ENCODE measurements around the gene STARD4.

STARD4 gene

DNA sequence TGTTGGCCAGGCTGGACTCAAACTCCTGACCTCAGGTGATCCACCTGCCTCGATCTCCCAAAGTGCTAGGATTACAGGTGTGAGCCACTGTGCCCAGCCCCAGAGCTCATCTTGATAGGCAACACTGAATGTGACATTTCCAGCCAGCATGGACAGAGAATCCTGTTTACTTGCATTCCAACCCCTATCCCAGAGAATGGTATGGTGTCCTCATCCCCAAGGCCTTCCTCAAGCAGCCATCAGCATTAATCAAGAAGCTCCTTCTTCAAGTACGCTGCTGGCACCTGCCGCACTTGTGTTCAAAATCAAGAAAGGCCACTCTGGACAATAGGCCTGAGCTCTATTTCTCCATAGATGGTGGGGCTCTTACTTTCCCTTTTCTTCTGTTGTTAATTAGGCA lies 40.2 kb downstream of the STARD4 start:
- no peak for DNase-seq (ENCODE audit: low spot score)

DNA sequence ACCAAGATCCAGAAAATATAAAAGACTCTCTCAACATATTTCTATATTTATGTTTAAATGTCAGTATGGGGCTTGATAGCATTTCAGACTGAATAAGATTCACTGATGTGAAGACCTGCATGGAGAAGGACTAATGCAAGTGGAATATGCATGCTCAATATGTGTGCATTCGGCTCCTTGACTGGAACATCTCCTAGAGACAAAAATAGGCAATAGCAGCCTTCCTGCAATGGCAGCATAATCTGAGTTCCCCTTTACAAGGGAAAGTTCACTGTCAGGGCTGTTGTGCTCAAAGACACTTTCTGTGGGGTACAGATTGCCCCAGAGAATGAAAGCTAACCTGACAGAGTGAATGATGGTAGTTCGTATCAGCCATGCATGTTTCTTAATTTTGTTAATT lies 42.4 kb downstream of the STARD4 start:
- DNase-seq (ENCODE audit: low spot score): no peak

DNA sequence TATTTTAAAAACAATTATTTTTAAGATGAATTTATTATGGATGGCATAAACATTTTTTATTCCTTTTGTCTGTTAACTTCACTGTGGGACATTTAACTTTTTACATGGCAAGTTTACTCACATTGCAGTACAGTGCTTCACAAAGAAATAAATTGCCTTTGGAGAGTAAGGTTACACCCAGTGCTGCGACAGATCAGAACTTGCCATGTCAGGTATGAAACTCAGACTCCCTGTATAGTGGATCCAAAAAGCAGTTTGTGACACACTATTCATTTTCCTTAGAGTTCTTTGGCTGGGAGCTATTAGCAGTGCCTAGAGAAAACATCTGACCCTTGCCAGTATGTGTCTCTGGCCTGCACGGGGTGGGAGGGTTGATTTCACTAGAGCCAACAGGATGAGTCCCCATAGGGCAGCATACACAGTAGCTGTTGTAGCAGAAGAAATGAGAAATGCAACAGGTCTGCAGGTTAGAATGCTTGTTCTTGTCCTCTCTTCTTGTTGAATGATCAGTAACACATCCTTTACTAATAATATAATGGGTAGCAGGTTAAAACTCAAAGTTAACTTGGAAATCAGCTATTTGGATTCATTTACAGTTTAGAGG lies 42.9 kb downstream of the STARD4 start:
- no peak for DNase-seq (ENCODE audit: low spot score)

DNA sequence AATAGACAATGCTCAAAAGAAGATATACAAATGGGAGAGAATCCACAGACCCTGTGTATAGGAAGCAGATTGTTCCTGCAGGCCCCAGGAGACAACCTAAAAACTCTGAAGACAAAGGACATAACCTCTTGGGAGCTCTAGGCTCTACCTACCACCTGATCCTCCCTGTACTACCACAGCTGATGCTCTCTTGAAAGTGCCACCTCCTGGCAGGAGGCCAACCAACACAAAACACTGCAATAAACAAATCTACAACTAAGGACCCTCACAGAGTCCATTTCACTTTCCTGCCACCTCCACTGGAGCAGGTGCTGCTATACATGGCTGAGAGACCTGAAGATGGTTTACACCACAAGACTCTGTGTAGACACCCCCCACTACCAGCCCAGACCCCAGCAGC lies 49.0 kb downstream of the STARD4 start:
- DNase-seq (ENCODE audit: low spot score): no peak

DNA sequence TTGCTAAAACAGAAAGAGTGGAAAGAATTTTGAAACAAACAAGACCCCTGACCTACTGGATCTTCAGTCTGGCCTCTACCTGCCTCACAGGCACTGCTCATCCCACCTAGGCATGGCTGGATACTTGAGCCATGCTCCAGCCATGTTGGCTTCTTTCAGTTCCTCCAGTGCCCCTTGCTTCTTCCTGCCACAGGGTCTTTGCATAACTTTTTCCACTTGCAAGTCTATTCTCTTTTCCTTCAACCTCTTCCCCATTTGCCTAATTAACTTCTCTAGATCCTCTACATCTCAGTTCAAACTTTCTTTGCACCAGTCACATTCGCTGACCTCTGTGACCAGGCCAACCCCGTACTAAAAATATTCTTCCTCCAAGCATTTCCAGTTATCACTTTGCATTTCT lies 50.4 kb downstream of the STARD4 start:
- DNase-seq (ENCODE audit: low spot score): no peak

DNA sequence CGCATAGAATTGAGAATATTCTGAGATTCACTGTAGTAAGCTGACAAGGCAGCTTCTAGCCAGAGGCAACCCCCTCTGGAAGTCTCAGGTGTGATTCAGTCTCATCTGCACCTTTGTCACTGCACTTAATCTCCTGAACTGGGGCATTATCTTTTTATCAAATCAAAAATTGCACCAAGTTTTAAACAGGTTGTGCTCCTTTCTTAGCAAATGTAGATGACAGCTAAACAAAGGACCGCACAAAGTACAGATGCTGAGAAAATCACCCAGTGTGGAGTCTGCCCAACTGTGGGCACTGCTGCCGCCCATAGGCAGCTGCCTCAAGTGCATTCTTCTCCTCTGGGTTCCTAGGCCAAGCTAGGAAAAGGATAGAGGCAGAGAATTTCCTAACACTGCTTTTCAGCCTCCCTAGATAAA lies 51.1 kb downstream of the STARD4 start:
- peak; percentile 1 for DNase-seq (ENCODE audit: low spot score)

DNA sequence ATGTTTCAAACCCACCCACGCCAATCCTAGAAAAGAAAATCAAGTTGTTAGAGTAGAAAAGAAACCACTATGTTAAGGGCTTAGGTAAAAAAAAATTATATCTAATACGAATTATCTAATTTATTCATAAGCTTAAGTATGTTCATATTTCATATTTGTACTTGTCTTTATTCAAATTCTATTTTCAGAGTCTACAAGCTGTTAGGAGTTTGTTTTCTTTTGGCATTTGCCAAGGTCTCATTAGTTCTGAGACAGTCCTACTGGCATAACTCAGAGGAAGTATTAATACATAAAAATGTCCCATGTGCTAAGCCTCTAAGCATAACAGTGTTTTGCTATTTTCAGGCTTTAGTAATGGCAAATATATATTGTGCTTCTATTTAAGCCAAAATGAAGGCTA lies 57.6 kb downstream of the STARD4 start:
- DNase-seq (ENCODE audit: low spot score): no peak

DNA sequence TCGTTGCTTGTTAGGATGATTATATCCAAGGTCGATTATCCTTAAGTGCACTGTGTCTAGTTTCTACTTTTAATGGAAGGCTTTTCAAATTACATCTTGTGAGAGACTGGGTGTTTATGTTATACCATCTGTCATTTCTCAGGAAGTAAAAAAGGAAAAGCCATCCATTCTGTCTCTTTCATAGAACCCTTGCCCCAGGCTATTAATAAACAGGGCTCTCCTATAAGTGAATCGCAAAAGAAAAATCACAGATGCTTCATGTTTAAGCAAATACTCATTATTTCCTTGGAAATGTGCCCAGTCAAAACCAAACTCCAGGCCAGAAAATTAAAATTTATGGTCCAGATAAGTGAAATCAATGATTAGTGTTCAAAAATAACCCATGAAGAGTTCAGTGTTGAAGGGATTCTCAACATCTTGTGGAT lies 58.1 kb downstream of the STARD4 start:
- no peak for DNase-seq (ENCODE audit: low spot score)

DNA sequence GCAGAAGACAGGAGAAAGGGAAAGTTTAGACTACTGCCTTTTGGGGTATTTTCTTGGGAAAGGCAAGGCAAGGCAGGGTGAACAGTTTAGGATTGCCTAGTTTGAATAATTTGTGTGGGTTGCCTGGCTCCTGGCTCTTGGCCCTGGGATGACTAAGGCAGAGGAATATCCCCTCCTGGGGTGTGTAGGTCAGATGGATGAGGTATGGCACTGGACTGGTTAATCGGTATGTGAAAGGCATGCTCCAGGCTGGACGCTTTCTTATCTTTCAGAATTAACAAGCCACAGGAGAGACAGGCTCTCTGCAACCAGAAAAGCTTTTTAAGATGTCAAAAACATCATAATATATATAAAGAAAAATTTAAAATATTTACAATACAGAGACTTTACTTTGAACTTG lies 58.6 kb downstream of the STARD4 start:
- no peak for DNase-seq (ENCODE audit: low spot score)

DNA sequence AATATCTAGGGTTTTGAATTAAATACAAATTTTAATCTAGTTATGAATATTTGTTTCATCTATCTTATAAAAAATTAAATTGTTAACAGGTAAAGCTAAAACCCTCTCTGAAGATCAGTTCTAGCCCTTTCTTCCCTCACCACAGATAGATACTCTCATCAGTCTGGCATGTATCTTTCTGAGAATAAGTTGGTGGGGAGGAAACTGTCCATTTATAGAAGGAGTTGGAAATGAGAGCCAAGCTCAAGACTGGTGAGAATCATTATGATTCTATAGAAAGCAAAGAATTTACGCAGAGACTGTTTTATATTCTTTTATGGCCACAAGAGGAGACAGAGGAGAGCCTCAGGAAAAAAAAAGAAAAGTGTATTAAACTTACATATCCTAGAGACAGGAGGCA lies 59.0 kb downstream of the STARD4 start:
- no peak for DNase-seq (ENCODE audit: low spot score)

DNA sequence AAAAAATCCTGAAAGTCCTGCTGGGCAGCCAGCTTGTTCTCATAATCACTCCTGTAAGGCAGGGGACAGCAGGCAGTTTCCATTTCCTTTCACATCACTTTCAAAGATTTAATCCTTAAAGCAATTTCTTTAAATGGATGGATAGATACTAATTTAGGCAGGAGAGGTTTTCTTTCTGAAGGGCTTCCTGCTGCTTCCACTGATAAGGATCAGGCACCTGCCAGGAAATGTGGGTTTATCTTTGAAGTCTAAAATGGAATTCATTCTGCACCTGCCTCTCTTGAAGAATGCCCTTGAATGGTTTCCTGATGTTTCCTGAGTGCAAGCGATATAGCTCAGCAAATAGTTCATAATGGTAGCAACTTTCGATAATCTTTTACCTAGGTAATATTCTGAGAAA lies 64.5 kb downstream of the STARD4 start:
- DNase-seq (ENCODE audit: low spot score): no peak

DNA sequence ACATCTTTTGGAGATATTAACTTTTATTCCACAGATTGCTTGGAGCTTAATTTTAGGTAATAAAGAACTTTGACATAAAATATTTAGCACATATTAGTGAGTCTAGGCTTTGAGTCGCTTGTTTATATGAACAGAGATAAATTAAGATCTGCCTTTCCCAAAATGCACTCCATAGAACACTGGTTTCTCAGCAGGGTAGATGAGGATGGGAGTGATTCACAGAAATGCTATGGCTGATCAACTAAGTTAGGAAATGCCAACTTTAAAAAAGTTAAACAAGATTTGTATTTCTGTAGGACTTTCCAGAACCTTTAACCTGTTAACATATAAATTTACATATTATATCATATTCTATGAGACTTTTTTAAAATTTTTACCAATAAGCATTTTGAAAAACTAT lies 65.2 kb downstream of the STARD4 start:
- DNase-seq (ENCODE audit: low spot score): no peak

Data from kidney capillary endothelial cell (primary cell).